Endothelial cell of umbilical vein (primary cell): Measurements from ENCODE around the gene IZUMO4. TPM values are rescaled to one million over a fixed set of nuclear protein-coding genes. Genes with fewer than 3 reads are reported as not detected.

Experiments used
- BruUV-seq: library from RNA; stranded (reverse); fragments of 400-500 nt; replicated peaks from 2 replicates; lab custom pipeline; 2021; lab: Mats Ljungman, UMichigan
- CTCF ChIA-PET: fragments of 300-600, 350-600 bp; sonication (Branson Sonifier 250); formaldehyde crosslinking; loops from one replicate; lab custom pipeline; 2021; ENCODE audit warnings: antibody characterized with exemption, inconsistent platforms; lab: Charles Lee
- POLR2A ChIA-PET: fragments of 300-600, 350-600 bp; sonication (Branson Sonifier 250); formaldehyde crosslinking; loops from one replicate; lab custom pipeline; 2021; ENCODE audit warnings: antibody characterized with exemption, inconsistent platforms; lab: Charles Lee
- DNase-seq: peaks from one replicate; pipeline ENCODE4 v3.0.0-alpha.2; 2011; ENCODE audit warnings: low read depth, low spot score
- FAIRE-seq: peaks from 2 replicates; lab custom pipeline; 2011; peaks lifted over from hg19 to GRCh38; lab: Jason Lieb, UNC
- H2AFZ ChIP-seq: 2 replicates; pipeline ENCODE4 v1.6.0; 2012; ENCODE audit warnings: low read depth, low read length, control low read depth, inconsistent platforms
- H3K27ac ChIP-seq: 2 replicates; pipeline ENCODE4 v1.5.1; 2011; ENCODE audit warnings: low read depth, mild to moderate bottlenecking, control low read depth, low read length, moderate library complexity; ENCODE audit not compliant: insufficient read depth
- H3K27me3 ChIP-seq, 2 experiments: 2 replicates each; pipeline versions ENCODE4 v1.6.0 to v1.6.1; 2011; ENCODE audit warnings: low read length in 2 of 2, mixed read lengths in 1 of 2; ENCODE audit not compliant: control insufficient read depth in 2 of 2, insufficient read depth in 2 of 2
- H3K36me3 ChIP-seq, 2 experiments: 2 replicates in 1 of 2; 3 replicates in 1 of 2; pipeline ENCODE4 v1.5.1; 2011; ENCODE audit warnings: low read length in 2 of 2, mild to moderate bottlenecking in 1 of 2, moderate library complexity in 1 of 2; ENCODE audit not compliant: control insufficient read depth in 2 of 2, insufficient read depth in 2 of 2; ENCODE audit errors: extremely low read depth in 1 of 2
- H3K4me1 ChIP-seq: 3 replicates; pipeline ENCODE4 v1.5.1; 2011; ENCODE audit warnings: mild to moderate bottlenecking, low read length; ENCODE audit not compliant: control insufficient read depth, insufficient read depth; ENCODE audit errors: extremely low read depth
- H3K4me2 ChIP-seq: 2 replicates; pipeline ENCODE4 v1.6.1; 2011; ENCODE audit warnings: low read length, control low read depth, mixed read lengths; ENCODE audit not compliant: insufficient read depth
- H3K4me3 ChIP-seq, 3 experiments: fragments of 200-600 bp in 1 of 3; sonication (generic), shearing (Covaris generic) in 1 of 3; replicated peaks in 1 of 3; 2 replicates each; pipeline ENCODE4 v1.5.1; 2011 to 2016; ENCODE audit warnings: control low read depth in 3 of 3, low read length in 3 of 3, mild to moderate bottlenecking in 2 of 3, inconsistent platforms in 1 of 3, low read depth in 1 of 3, moderate library complexity in 1 of 3; ENCODE audit not compliant: insufficient read depth in 1 of 3
- H3K79me2 ChIP-seq: 2 replicates; pipeline ENCODE4 v1.6.0; 2012; ENCODE audit warnings: low read length, inconsistent platforms; ENCODE audit not compliant: control insufficient read depth, insufficient read depth
- H3K9ac ChIP-seq: replicated peaks from 2 replicates; pipeline ENCODE3; 2011; ENCODE audit warnings: low read length, control low read depth; ENCODE audit not compliant: insufficient read depth; ENCODE audit errors: extremely low read depth
- H3K9me1 ChIP-seq: replicated peaks from 3 replicates; pipeline ENCODE4 v1.6.0; 2011; ENCODE audit warnings: mild to moderate bottlenecking, low read length; ENCODE audit not compliant: control insufficient read depth, insufficient read depth; ENCODE audit errors: extremely low read depth
- H3K9me3 ChIP-seq: replicated peaks from 2 replicates; pipeline ENCODE4 v1.5.1; 2012; ENCODE audit warnings: low read length, inconsistent platforms; ENCODE audit not compliant: control insufficient read depth, insufficient read depth
- H4K20me1 ChIP-seq: replicated peaks from 2 replicates; pipeline ENCODE3; 2011; ENCODE audit warnings: mild to moderate bottlenecking, low read length; ENCODE audit not compliant: control insufficient read depth, insufficient read depth; ENCODE audit errors: extremely low read depth
- CTCF ChIP-seq, 2 donors: IDR thresholded peaks; 1 replicate in 1 of 2; 2 replicates in 1 of 2; pipeline ENCODE4 v1.5.1; 2011; ENCODE audit warnings: low read length in 2 of 2, mild to moderate bottlenecking in 2 of 2, moderate library complexity in 2 of 2, control low read depth in 1 of 2, inconsistent platforms in 1 of 2, low read depth in 1 of 2; ENCODE audit not compliant: insufficient read depth in 1 of 2; ENCODE audit errors: extremely low read depth in 1 of 2
- EZH2 ChIP-seq: IDR thresholded peaks from 2 replicates; pipeline ENCODE4 v1.6.1; 2012; ENCODE audit warnings: borderline replicate concordance, low read depth, mild to moderate bottlenecking, moderate library complexity, low read length, inconsistent platforms; ENCODE audit not compliant: severe bottlenecking
- FOS ChIP-seq: IDR thresholded peaks from 2 replicates; pipeline ENCODE4 v1.6.1; 2011; ENCODE audit warnings: mild to moderate bottlenecking, low read length, moderate library complexity, borderline replicate concordance; ENCODE audit not compliant: insufficient read depth
- JUN ChIP-seq: IDR thresholded peaks from 2 replicates; pipeline ENCODE4 v1.6.1; 2011; ENCODE audit warnings: borderline replicate concordance, low read depth; ENCODE audit not compliant: insufficient read length, insufficient read depth
- MAX ChIP-seq: IDR thresholded peaks from 2 replicates; pipeline ENCODE4 v1.6.1; 2011; ENCODE audit not compliant: insufficient read depth, insufficient read length
- POLR2A ChIP-seq: IDR thresholded peaks from 2 replicates; pipeline ENCODE4 v1.6.1; 2012; ENCODE audit warnings: low read depth, mild to moderate bottlenecking, control low read depth, low read length
- POLR2AphosphoS5 ChIP-seq: IDR thresholded peaks from 2 replicates; pipeline ENCODE4 v1.6.1; 2012; ENCODE audit warnings: low read depth, mild to moderate bottlenecking, control low read depth, low read length, moderate library complexity; ENCODE audit not compliant: insufficient read depth
- dilution Hi-C: fragments of 300-500 bp; cut with MboI; formaldehyde crosslinking; loops from one replicate; pipeline ENCODE4 v1.15.0; 2019; ENCODE audit warnings: low sequenced_read_pairs; ENCODE audit not compliant: extremely low pct_ligation_motif_present
- intact Hi-C: fragments of 100-400 bp; cut with micrococcal nuclease; formaldehyde crosslinking; loops from one replicate; pipeline ENCODE4 v1.10.0; 2022
- polyA plus RNA-seq, 4 experiments: library from polyadenylated mRNA; depleted of rRNA in 3 of 4; stranded (reverse) in 3 of 4; unstranded in 1 of 4; fragments of >200 nt; gene quantifications; 2 replicates each; pipeline versions ENCODE4 v1.2.1 to v1.2.3, GENCODE V29; 2011 to 2012; ENCODE audit warnings: missing spikeins in 1 of 4
- total RNA-seq: library from RNA; stranded (reverse); gene quantifications from 2 replicates; pipeline ENCODE4 v1.2.3, GENCODE V29; 2021

Gene IZUMO4
- total and polyA plus RNA-seq, 2 donors (not counting 3 experiments of a cell fraction or from before 2014, with no cell fraction given) = 1.1 to 2.0 TPM

GRCh38 chr19:2126879-2127518 is 30.3 kb downstream of the IZUMO4 start:
- DNase-seq (no peak), FAIRE-seq (no peak)
- H3K9me3 ChIP-seq = no peaks in the 10 kb centered on the region
- CTCF ChIA-PET = no interaction called here
- H4K20me1 ChIP-seq = no peaks in the 10 kb centered on the region
- no peak for TF ChIP-seq MAX
- TF ChIP-seq CTCF (IDR thresholded peaks at IDR 0.05; ENCODE audit: extremely low read depth in 1 of 2, insufficient read depth in 1 of 2, low read depth in 1 of 2, low read length in 2 of 2) = no peak
- TF ChIP-seq FOS = no peak
- no peak for TF ChIP-seq POLR2A
- no peak for TF ChIP-seq POLR2AphosphoS5
- TF ChIP-seq EZH2 = no peak
- no peak for TF ChIP-seq JUN
- POLR2A ChIA-PET = no interaction called here
- H3K79me2 ChIP-seq = peaks cover 2% of the 10 kb centered on the region
- H3K27ac ChIP-seq = no peak overlapping the region
- no peaks in the 10 kb centered on the region for H3K27me3 ChIP-seq
- intact Hi-C loops = no loop called here
- no peak overlapping the region for H3K4me3 ChIP-seq
- BruUV-seq = no TSS peak
- peaks cover 12 to 72% of the 10 kb centered on the region in 2 experiments for H3K36me3 ChIP-seq
- no peak overlapping the region for H2AFZ ChIP-seq
- H3K9me1 ChIP-seq = no peaks in the 10 kb centered on the region
- dilution Hi-C loops = no loop called here
- H3K9ac ChIP-seq = no peak overlapping the region
- no peak overlapping the region for H3K4me2 ChIP-seq
- no peaks in the 10 kb centered on the region for H3K4me1 ChIP-seq
